D721Med (cell line): ENCODE data around the gene TRAPPC8.
A peak's percentile ranks its signal among the peaks of the same experiment; 100 is the strongest.
"Not testable (repeated sequence)": the region's sequence is repeated elsewhere in the genome, so short reads cannot be mapped to it uniquely, and the experiment has no call there.

Experiments
- DNase-seq: peaks from one replicate; pipeline ENCODE4 v3.0.0; 2011; ENCODE audit warnings: low spot score; ENCODE audit not compliant: insufficient read length
- FAIRE-seq: peaks from 2 replicates; lab custom pipeline; 2011; peaks lifted over from hg19 to GRCh38; lab: Jason Lieb, UNC
- CTCF ChIP-seq: IDR thresholded peaks from 2 replicates; pipeline ENCODE4 v1.5.1; 2012; ENCODE audit warnings: mild to moderate bottlenecking, control low read depth; ENCODE audit not compliant: insufficient read depth; ENCODE audit errors: missing control alignments

TRAPPC8 gene

GRCh38 chr18:31850844-31851243 is 92.1 kb downstream of the TRAPPC8 start:
- DNase-seq (no peak), FAIRE-seq (peak; percentile 80)
- no peak for TF ChIP-seq CTCF

- FAIRE-seq = no peak
- TF ChIP-seq CTCF = no peak
- DNase-seq = no peak
Measured at GRCh38 chr18:31840499-31840898, 102.4 kb downstream of the TRAPPC8 start.

- FAIRE-seq (no peak), DNase-seq (no peak)
Measured at GRCh38 chr18:31837879-31838278, 105.0 kb downstream of the TRAPPC8 start.

GRCh38 chr18:31835528-31836133 is 107.3 kb downstream of the TRAPPC8 start:
- FAIRE-seq = no peak
- no peak for TF ChIP-seq CTCF
- no peak for DNase-seq

More at GRCh38 chr18:31837879-31838278, 105.0 kb downstream of the TRAPPC8 start:
- no peak for TF ChIP-seq CTCF

- FAIRE-seq = peak; percentile 61
- no peak for TF ChIP-seq CTCF
- no peak for DNase-seq
Measured at GRCh38 chr18:31831903-31832302, 111.0 kb downstream of the TRAPPC8 start.

GRCh38 chr18:31830686-31831085 is 112.2 kb downstream of the TRAPPC8 start:
- FAIRE-seq (no peak), DNase-seq (no peak)
- no peak for TF ChIP-seq CTCF

GRCh38 chr18:31828613-31829012 is 114.3 kb downstream of the TRAPPC8 start:
- no peak for TF ChIP-seq CTCF
- DNase-seq (no peak), FAIRE-seq (no peak)

GRCh38 chr18:31826673-31827325 is 116.1 kb downstream of the TRAPPC8 start:
- FAIRE-seq, DNase-seq: not testable (repeated sequence)
